Caki2 (cell line): ENCODE measurements around the gene MAGEA1. TPM values are rescaled to one million over a fixed set of nuclear protein-coding genes. Genes with fewer than 3 reads are reported as not detected.
"Not testable (repeated sequence)": the region's sequence is repeated elsewhere in the genome, so short reads cannot be mapped to it uniquely, and the experiment has no call there.

ENCODE experiments used
- DNase-seq: peaks from one replicate; pipeline ENCODE4 v3.0.0-alpha.2; 2015; ENCODE audit warnings: low read depth
- in situ Hi-C: cut with HindIII; loops from 2 replicates; pipeline ENCODE4 v1.10.0; 2016; ENCODE audit warnings: low sequenced_read_pairs, low pct_unique_long_range_greater_than_20kb, mixed read lengths
- total RNA-seq: library from RNA; depleted of rRNA; stranded (reverse); fragments of >200 nt; shearing (Covaris generic); gene quantifications from 2 replicates; pipeline ENCODE4 v1.2.3, GENCODE V29; 2014; ENCODE audit warnings: low replicate concordance; rRNA removed

The MAGEA1 gene
- total RNA-seq, result not detected in 2 replicates

GRCh38 chrX:153179131-153179530 is at the start of gene MAGEA1:
TSS of gene MAGEA1 (plus strand) at chrX:153179284. CDS start at chrX:153182390, 3,106 bp downstream.
- no peak for DNase-seq
- in situ Hi-C loops, result no loop called here

GRCh38 chrX:153132924-153133323 is 46.2 kb upstream of the MAGEA1 start:
- DNase-seq, in situ Hi-C loops: not testable (repeated sequence)

- DNase-seq, in situ Hi-C loops: not testable (repeated sequence)
These were observed 40.0 kb upstream of the MAGEA1 start for GRCh38 chrX:153139074-153139473.

- DNase-seq, in situ Hi-C loops: not testable (repeated sequence)
These were observed 32.8 kb upstream of the MAGEA1 start for GRCh38 chrX:153146288-153146687.

- in situ Hi-C loops, result no loop called here
- DNase-seq, result no peak
These were observed 25.6 kb upstream of the MAGEA1 start for GRCh38 chrX:153153516-153153915.

GRCh38 chrX:153157450-153157849 is 21.6 kb upstream of the MAGEA1 start:
- in situ Hi-C loops, result no loop called here

GRCh38 chrX:153158319-153158718 is 20.8 kb upstream of the MAGEA1 start:
- in situ Hi-C loops, result no loop called here
- DNase-seq, result no peak

More at GRCh38 chrX:153157450-153157849, 21.6 kb upstream of the MAGEA1 start:
- no peak for DNase-seq

- no peak for DNase-seq
- in situ Hi-C loops, result no loop called here
These were observed 17.1 kb upstream of the MAGEA1 start for GRCh38 chrX:153161952-153162351.

GRCh38 chrX:153164733-153165132 is 14.4 kb upstream of the MAGEA1 start:
- DNase-seq, result no peak
- in situ Hi-C loops, result no loop called here

GRCh38 chrX:153168423-153168822 is 10.7 kb upstream of the MAGEA1 start:
- in situ Hi-C loops, DNase-seq: not testable (repeated sequence)

- in situ Hi-C loops, result no loop called here
- no peak for DNase-seq
These were observed 2.7 kb downstream of the MAGEA1 start for GRCh38 chrX:153181822-153182221.

GRCh38 chrX:153184787-153185186 is 5.7 kb downstream of the MAGEA1 start:
- in situ Hi-C loops, result no loop called here

GRCh38 chrX:153190381-153190780 is 11.3 kb downstream of the MAGEA1 start:
- in situ Hi-C loops, result no loop called here
- peak; percentile 38 for DNase-seq

More at GRCh38 chrX:153184787-153185186, 5.7 kb downstream of the MAGEA1 start:
- DNase-seq, result no peak

GRCh38 chrX:153200462-153200861 is 21.4 kb downstream of the MAGEA1 start:
- in situ Hi-C loops, result no loop called here
- no peak for DNase-seq

- in situ Hi-C loops, result no loop called here
- DNase-seq, result no peak
These were observed 27.5 kb downstream of the MAGEA1 start for GRCh38 chrX:153206425-153207046.

GRCh38 chrX:153209347-153209746 is 30.3 kb downstream of the MAGEA1 start:
- in situ Hi-C loops, result no loop called here
- no peak for DNase-seq

- no peak for DNase-seq
- in situ Hi-C loops, result no loop called here
These were observed 35.9 kb downstream of the MAGEA1 start for GRCh38 chrX:153214934-153215333.

GRCh38 chrX:153216926-153217325 is 37.8 kb downstream of the MAGEA1 start:
- in situ Hi-C loops, result no loop called here
- DNase-seq, result no peak

- no peak for DNase-seq
- in situ Hi-C loops, result no loop called here
These were observed 46.5 kb downstream of the MAGEA1 start for GRCh38 chrX:153225438-153226098.
